Stimulated activated CD4-positive, alpha-beta T cell treated with anti-CD3 and anti-CD28 coated beads, Interleukin-4, amount 100 ng/mL, for 24 hours (primary cell): ENCODE results near the gene TFAP2D.

Experiments used
- DNase-seq: peaks from one replicate; pipeline ENCODE4 v3.0.0-alpha.2; 2020

TFAP2D gene

DNA sequence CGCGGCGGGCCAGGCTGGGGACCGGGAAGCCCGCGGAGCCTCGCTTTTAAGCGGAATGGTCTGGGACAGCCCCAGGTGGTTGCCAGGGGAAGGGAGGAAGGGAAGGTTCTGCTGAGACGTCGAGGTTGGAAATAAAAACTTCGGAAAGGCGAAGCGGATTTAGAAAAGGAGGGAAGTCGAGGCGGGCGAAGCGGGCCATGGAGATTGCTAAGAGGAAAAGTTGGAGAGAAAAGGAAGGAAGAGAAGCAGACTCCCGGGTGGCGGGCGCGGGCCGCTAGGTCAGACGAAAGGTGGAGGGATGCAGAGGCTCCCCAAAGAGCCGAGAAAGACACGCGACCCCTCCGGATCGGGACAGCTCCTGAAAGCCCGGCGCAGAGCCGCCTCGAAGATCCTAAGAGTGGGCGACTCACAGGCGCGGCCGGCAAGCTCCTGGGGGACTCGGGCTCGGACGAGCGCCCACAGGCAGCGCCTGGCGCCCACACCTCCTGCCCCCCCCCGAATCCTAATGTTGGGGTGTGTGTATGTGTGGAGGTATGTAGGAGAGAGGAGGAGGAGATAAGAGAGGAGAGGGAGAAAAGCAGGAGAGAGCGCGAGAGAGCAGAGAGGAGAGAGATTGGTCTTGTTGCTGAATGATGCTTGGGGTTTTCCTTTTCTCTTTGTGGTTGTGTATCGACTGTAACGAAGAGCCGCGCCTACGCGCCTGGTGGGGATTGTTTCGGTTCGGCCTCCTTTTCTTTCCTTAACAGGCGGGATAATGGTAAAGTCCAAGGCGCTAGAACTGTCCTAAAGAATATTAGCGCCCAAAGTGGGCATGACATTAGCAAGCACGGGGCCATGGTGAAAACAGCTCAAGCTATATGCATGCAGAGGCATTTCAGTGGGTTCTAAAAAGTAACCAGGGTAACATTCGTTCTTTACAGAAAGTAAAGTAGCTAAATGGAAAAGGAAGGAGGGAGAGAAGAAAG is 106.9 kb downstream of the TFAP2D start:
- no peak for DNase-seq

- DNase-seq = no peak
Measured at GRCh38 chr6:50820869-50821264, 107.5 kb downstream of the TFAP2D start.

GRCh38 chr6:50821441-50822077 is 108.2 kb downstream of the TFAP2D start:
- DNase-seq = no peak

DNA sequence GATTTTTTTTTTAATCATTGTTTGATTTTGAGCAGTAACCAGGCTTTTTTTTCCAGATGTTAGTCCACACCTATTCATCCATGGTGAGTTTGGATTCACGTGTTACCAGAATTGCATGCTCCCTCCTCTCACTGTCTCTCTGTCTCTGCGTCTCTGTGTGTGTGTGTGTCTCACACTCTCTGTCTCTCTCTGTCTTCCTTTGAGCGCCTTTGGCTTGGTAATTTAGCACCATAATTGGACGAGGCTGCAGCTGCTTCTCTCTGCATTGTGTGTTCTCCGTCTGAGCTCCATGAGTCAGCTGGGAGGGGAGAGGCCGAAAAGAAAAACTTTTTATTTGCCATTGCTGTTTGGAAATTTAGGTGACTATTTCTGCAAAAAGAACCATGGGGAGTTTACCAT is 108.8 kb downstream of the TFAP2D start:
- no peak for DNase-seq
